Activated CD8-positive, alpha-beta T cell treated with anti-CD3 and anti-CD28 coated beads for 36 hours (primary cell): Measurements from ENCODE around the gene GPR142. TPM values are rescaled to one million over a fixed set of nuclear protein-coding genes. Genes with fewer than 3 reads are reported as not detected.

Source experiments
- ATAC-seq: fragments of 200-7000 bp; cut with Tn5 transposase; one replicate; pipeline ENCODE4 v1.10.0; 2021; ENCODE audit warnings: mild to moderate bottlenecking, moderate library complexity
- CTCF ChIA-PET: fragments of 350-600 bp; sonication (Branson Sonifier 250); formaldehyde crosslinking; loops from one replicate; lab custom pipeline; 2021; ENCODE audit warnings: antibody characterized with exemption; lab: Charles Lee
- POLR2A ChIA-PET: fragments of 350-600 bp; sonication (Branson Sonifier 250); formaldehyde crosslinking; loops from one replicate; lab custom pipeline; 2021; ENCODE audit warnings: antibody characterized with exemption; lab: Charles Lee
- DNase-seq: peaks from one replicate; pipeline ENCODE4 v3.0.0-alpha.2; 2020
- H3K27ac Mint-ChIP-seq: one replicate; pipeline ENCODE4 v1.8.0; 2021; ENCODE audit warnings: mild to moderate bottlenecking, mixed read lengths
- H3K27me3 Mint-ChIP-seq: one replicate; pipeline ENCODE4 v1.8.0; 2021; ENCODE audit warnings: mixed read lengths
- H3K36me3 Mint-ChIP-seq: one replicate; pipeline ENCODE4 v1.8.0; 2021; ENCODE audit warnings: low read depth, mixed read lengths
- H3K4me1 Mint-ChIP-seq: one replicate; pipeline ENCODE4 v1.8.0; 2021; ENCODE audit warnings: low read depth, mixed read lengths
- H3K4me3 Mint-ChIP-seq: one replicate; pipeline ENCODE4 v1.8.0; 2021; ENCODE audit warnings: mild to moderate bottlenecking, moderate library complexity, mixed read lengths
- H3K9me3 Mint-ChIP-seq: one replicate; pipeline ENCODE4 v1.8.0; 2021; ENCODE audit warnings: mixed read lengths
- intact Hi-C: fragments of 100-400 bp; cut with micrococcal nuclease; formaldehyde crosslinking; loops from one replicate; pipeline ENCODE4 v1.10.0; 2022
- total RNA-seq, 2 experiments: library from RNA; stranded (reverse); gene quantifications; one replicate each; pipeline ENCODE4 v1.2.3, GENCODE V29; 2021
- TF ChIP-seq, protein P1 (sequence below): fragments of 200-600 bp; IDR thresholded peaks from one replicate; pipeline ENCODE4 v1.8.0; 2022; ENCODE audit warnings: antibody characterized with exemption, mild to moderate bottlenecking

Gene GPR142
- total RNA-seq, 2 experiments from 2014 or later: not detected

GRCh38 chr17:74350486-74350885 lies 16.8 kb upstream of the GPR142 start:
- CTCF ChIA-PET: interaction anchor here (0.6 to 2.3 kb wide), 6 partner anchors 10 to 55 kb away, joined by 3 to 13 read pairs (median 3); no protein-coding TSS in a partner anchor
- DNase-seq: no peak
- no peak overlapping the region for H3K27ac Mint-ChIP-seq

GRCh38 chr17:74351552-74352210 lies 15.6 kb upstream of the GPR142 start:
- Mint-ChIP-seq H3K4me3 (no peak overlapping the region), H3K27ac (no peak overlapping the region), H3K27me3 (peaks cover 46% of the 10 kb centered on the region), H3K36me3 (no peaks in the 10 kb centered on the region), H3K9me3 (no peaks in the 10 kb centered on the region), H3K4me1 (peaks cover 6% of the 10 kb centered on the region)
- intact Hi-C loops: loop anchor here (5.0 to 10.0 kb wide), 2 partner anchors 49 to 137 kb away; partner anchors contain the start of gene TTYH2
- ChIA-PET POLR2A (no interaction called here), CTCF (interaction anchor here (1.0 to 2.6 kb wide), 6 partner anchors 12 to 99 kb away, joined by 3 to 34 read pairs (median 8); partner anchors contain the start of gene GPR142)
- TF ChIP-seq, protein P1, sequence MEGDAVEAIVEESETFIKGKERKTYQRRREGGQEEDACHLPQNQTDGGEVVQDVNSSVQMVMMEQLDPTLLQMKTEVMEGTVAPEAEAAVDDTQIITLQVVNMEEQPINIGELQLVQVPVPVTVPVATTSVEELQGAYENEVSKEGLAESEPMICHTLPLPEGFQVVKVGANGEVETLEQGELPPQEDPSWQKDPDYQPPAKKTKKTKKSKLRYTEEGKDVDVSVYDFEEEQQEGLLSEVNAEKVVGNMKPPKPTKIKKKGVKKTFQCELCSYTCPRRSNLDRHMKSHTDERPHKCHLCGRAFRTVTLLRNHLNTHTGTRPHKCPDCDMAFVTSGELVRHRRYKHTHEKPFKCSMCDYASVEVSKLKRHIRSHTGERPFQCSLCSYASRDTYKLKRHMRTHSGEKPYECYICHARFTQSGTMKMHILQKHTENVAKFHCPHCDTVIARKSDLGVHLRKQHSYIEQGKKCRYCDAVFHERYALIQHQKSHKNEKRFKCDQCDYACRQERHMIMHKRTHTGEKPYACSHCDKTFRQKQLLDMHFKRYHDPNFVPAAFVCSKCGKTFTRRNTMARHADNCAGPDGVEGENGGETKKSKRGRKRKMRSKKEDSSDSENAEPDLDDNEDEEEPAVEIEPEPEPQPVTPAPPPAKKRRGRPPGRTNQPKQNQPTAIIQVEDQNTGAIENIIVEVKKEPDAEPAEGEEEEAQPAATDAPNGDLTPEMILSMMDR: no peak
- DNase-seq (peak; percentile 11), ATAC-seq (peak; percentile 32)

More at GRCh38 chr17:74350486-74350885, 16.8 kb upstream of the GPR142 start:
- POLR2A ChIA-PET: no interaction called here
- TF ChIP-seq, protein P1: no peak
- intact Hi-C loops: loop anchor here (5.0 to 10.0 kb wide), 2 partner anchors 48 to 136 kb away; partner anchors contain the start of gene TTYH2
- peaks cover 37% of the 10 kb centered on the region for H3K27me3 Mint-ChIP-seq
- no peaks in the 10 kb centered on the region for H3K9me3 Mint-ChIP-seq
- H3K4me1 Mint-ChIP-seq: peaks cover 6% of the 10 kb centered on the region
- H3K36me3 Mint-ChIP-seq: no peaks in the 10 kb centered on the region
- no peak for ATAC-seq
- H3K4me3 Mint-ChIP-seq: no peak overlapping the region

GRCh38 chr17:74353446-74354060 lies 13.8 kb upstream of the GPR142 start:
- Mint-ChIP-seq H3K9me3 (no peaks in the 10 kb centered on the region), H3K4me3 (no peak overlapping the region), H3K27me3 (peaks cover 51% of the 10 kb centered on the region), H3K27ac (no peak overlapping the region), H3K4me1 (peaks cover 6% of the 10 kb centered on the region), H3K36me3 (no peaks in the 10 kb centered on the region)
- POLR2A ChIA-PET: no interaction called here
- DNase-seq (no peak), ATAC-seq (no peak)
- TF ChIP-seq, protein P1: no peak
- intact Hi-C loops: loop anchor here (5.0 to 10.0 kb wide), 2 partner anchors 51 to 139 kb away; partner anchors contain the start of gene TTYH2
- CTCF ChIA-PET: interaction anchor here (0.7 to 2.6 kb wide), 8 partner anchors 10 to 134 kb away, joined by 3 to 34 read pairs (median 6); partner anchors contain the start of gene GPR142

GRCh38 chr17:74354123-74354522 lies 13.2 kb upstream of the GPR142 start:
- TF ChIP-seq, protein P1: peak; percentile 94
- Mint-ChIP-seq H3K9me3 (no peaks in the 10 kb centered on the region), H3K4me1 (peaks cover 6% of the 10 kb centered on the region), H3K27me3 (peaks cover 55% of the 10 kb centered on the region), H3K4me3 (no peak overlapping the region), H3K36me3 (no peaks in the 10 kb centered on the region), H3K27ac (no peak overlapping the region)
- intact Hi-C loops: loop anchor here (5.0 to 10.0 kb wide), 2 partner anchors 52 to 139 kb away; partner anchors contain the start of gene TTYH2
- CTCF ChIA-PET: interaction anchor here (0.8 to 6.4 kb wide), 4 partner anchors 14 to 154 kb away, joined by 3 to 58 read pairs (median 18); partner anchors contain the start of gene GPR142
- ATAC-seq (peak; percentile 91), DNase-seq (peak; percentile 83)
- POLR2A ChIA-PET: no interaction called here
